Hepatic stellate cell (primary cell): ENCODE results near the gene STPG4.
"Not testable (repeated sequence)": the region's sequence is repeated elsewhere in the genome, so short reads cannot be mapped to it uniquely, and the experiment has no call there.

Experiments
- DNase-seq: peaks from one replicate; pipeline ENCODE4 v3.0.0; 2011; ENCODE audit warnings: low spot score

The STPG4 gene

GRCh38 chr2:47172922-47173695 lies 18.0 kb upstream of the STPG4 start:
- no peak for DNase-seq

DNA sequence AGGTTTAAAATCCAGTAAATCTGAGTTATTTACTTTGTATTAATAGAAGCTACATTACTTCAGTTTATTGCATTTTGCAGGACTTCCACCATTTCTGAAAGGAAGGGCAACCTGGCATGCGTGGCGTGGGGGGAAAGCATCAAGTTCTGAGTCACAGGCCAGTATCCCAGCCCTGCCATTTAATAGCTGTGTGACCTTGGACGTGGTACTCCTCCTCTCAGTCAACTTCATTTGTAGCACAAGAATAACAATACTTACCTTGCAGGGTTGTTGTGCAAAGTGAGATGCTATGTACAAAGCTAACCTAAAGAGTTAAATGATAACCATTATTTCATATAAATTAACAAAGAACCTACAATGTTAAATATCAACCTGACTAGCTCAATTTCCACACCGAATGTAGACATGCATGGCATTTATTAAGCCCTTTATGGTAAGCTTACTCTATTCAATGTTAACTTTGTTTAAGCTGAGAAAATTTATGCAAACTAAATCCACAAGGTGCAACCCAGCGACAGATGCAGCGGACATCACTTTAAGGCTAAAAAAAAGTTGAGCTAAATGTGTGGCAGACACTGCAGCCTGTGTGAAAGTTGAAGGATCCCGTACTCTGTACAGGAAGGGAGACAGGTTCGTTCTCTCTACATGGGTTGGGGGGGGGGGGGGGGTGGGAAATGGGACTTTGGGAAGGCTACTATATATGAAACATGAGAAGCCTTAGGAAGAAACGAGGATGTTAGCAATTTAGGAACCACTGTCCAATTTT lies 17.2 kb upstream of the STPG4 start:
- DNase-seq = no peak

DNA sequence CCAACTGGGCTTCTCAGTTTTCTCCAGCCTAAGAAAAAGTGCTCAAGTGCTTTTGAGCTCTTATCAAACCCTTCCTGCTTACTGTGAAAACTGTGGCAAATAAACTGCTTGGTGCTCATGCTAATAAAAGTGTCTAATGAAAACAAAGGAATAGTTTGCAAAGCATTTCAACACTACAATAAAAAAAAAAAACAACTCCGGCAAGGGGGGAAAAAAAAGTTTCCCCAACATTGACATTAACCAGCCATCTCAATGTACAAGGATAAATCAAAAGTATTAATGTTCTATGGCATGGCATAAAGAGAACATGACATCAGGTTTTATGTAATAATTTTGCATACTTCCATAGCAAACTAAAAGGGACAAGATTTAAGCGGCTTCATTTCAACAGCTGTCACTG lies 14.7 kb upstream of the STPG4 start:
- DNase-seq = no peak

DNA sequence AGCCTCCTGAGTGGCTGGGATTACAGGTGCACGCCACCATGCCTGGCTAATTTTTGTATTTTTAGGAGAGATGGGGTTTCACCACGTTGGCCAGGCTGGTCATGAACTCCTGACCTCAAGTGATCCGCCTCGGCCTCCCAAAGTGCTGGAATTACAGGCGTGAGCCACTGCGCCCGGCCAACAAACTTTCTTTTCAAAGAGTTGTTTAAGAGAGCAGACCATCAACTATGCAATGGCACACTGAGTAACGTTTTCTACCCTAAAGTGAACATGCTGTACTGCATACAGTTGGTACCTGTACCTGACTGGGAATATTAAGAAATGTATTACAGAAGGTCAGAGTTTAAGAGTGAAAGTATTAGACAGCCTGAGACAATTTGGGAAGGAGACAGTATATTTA lies 13.8 kb upstream of the STPG4 start:
- DNase-seq = not testable (repeated sequence)

DNA sequence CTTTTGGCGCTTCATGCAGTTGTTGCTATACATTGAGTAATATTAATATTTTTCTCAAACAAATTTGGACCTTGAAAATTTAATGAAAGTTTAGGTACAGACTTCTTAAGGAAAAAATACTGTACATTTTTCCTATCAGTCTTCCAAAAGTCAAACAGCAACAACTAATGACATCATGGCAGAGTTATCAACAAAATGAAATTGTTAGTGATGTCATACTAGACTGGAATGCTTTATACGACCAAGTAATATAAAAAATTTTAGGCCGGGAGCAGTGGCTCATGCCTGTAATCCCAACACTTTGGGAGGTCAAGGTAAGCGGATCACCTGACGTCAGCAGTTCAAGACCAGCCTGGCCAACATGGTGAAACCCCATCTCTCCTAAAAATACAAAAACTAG lies 12.0 kb upstream of the STPG4 start:
- DNase-seq = no peak

- DNase-seq = no peak
Measured at GRCh38 chr2:47165001-47165555, 10.0 kb upstream of the STPG4 start.

- no peak for DNase-seq
Measured at GRCh38 chr2:47162780-47163179, 7.7 kb upstream of the STPG4 start.

DNA sequence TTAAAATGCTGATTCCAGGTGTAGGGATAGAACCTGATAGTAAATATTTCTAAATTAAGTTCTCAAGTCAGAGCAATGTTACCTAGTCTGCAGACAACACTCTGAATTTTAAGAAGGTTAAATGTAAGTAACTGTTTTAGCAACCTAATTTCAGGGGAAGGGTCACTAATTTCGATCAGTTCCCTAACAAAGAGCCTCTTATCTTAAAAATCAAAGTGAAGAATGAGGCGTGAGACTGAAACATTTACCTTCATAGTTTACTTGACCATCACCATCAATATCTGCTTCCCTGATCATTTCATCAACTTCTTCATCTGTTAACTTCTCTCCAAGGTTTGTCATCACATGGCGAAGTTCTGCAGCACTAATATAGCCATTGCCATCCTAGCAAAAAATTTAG lies 6.4 kb upstream of the STPG4 start:
- no peak for DNase-seq

DNA sequence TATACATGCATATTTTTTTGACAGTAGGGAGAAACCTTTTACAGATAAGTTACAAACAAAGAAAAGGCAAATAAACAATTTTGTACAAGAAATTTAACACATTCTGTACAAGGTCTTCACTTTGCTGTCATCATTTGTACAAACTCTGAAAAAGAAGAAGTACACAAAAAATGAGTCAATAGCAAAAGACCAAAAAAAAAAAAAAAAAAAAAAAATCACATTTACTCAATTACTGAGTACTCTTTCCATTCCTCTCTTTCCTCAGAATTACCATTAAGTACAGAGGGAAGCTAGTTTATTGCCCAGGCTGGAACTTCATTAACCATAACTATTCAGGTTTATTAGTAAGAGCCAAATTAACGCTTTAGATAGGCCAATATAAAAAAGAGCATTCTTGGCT lies 5.6 kb upstream of the STPG4 start:
- DNase-seq = no peak

- no peak for DNase-seq
Measured at GRCh38 chr2:47160211-47160610, 5.1 kb upstream of the STPG4 start.

DNA sequence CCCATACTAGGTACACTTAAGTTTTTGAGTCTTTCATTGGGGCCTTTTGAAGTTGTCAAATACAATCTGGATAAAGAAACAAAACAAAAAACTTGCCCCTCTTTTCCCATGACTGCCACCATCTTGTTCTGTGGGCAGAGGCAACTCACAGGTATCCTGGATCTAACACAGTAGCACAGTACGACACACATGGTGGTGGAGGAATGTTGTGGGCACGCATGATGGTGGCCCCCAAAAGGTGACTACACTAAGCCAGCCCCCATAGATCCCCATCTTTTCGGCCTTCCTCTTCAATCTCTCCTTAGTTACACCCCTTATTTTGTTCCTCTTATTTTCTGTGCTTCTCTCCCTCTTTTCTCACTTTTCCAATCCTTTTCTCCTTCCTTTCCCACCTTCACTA lies 4.5 kb upstream of the STPG4 start:
- no peak for DNase-seq

- no peak for DNase-seq
Measured at GRCh38 chr2:47158576-47158975, 3.5 kb upstream of the STPG4 start.

DNA sequence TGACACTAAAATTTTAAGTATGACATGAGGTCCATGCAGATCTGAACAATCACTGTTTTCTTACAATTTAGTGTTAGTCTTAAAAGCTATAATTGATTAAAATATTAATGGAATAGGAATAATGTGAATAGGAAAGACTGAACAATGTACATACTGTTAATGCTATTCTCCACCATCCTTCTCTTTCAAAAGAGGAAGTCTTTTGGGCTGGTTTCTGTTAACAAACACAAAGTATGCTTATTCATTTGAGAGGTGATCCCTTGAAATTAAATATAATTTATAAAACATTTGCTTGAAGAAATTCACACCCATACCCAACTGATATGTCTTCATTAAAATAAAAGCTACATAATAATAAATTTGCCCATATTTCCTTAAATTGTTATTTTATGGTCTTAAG lies 2.3 kb downstream of the STPG4 start:
- DNase-seq = no peak

DNA sequence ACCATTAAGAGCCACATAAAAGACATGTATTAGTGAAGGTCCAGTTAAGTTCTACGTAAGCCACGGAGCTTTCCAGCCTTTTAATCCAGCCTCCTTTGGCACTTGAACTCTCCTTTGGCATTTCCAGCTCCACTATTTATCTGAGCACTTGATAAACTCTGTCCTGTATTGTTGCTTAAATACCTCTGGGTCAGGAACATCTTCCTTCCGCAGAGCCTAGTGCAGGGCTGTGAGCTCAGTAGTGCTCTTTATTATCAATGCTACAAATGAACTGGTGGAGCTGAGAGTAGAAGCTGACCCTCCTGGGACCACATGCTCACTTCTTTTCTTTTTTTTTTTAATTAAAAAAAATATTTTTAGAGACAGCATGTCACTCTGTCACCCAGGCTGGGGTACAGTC lies 4.9 kb downstream of the STPG4 start:
- no peak for DNase-seq

- no peak for DNase-seq
Measured at GRCh38 chr2:47147021-47147420, 8.1 kb downstream of the STPG4 start.

- no peak for DNase-seq
Measured at GRCh38 chr2:47145466-47145865, 9.6 kb downstream of the STPG4 start.

DNA sequence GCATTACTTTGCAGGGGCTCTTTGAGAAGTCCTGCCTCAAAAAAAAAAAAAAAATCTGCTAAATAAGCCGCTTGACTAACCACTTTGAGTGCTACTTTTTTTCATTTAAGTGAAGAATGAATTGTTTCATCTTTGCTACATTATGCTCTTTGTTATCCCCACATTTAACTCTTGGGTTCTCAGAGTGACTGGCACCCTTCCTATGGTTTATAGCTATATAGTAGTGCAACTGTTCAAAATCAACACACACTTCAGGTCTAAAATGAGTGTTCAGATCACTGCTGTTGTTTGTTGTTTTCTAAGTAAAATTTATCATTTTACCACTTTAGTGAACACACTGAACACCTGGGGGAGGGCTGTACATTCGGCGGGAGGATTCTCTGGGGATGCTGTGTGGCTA lies 13.6 kb downstream of the STPG4 start:
- no peak for DNase-seq

DNA sequence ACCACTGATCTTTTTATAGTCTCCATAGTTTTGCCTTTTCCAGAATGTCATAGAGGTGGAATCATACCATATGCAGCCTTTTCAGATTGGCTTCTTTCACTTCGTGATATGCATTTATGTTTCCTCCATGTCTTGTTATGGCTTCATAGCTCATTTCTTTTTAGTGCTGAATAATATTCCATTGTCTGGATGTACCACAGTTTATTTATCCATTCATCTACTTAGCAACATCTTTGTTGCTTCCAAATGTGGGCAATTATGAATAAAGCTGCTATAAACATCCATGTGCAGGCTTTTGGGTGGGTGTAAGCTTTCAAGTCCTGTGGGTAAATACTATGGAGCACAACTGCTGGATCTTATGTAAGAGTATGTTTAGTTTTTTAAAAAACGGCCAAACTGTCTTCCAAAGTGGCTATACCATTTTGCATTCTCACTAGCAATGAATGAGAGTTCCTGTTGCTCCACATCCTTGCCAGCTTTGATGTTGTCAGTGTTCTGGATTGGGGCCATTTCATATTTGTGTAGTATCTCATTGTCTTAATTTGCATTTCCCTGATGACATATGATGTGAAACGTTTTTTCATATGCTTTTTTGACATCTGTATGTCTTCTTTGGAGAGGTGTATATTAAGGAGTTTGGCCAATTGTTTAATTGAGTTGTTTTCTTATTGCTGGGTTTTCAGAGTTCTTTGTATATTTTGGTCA lies 20.6 kb downstream of the STPG4 start:
- DNase-seq = no peak

DNA sequence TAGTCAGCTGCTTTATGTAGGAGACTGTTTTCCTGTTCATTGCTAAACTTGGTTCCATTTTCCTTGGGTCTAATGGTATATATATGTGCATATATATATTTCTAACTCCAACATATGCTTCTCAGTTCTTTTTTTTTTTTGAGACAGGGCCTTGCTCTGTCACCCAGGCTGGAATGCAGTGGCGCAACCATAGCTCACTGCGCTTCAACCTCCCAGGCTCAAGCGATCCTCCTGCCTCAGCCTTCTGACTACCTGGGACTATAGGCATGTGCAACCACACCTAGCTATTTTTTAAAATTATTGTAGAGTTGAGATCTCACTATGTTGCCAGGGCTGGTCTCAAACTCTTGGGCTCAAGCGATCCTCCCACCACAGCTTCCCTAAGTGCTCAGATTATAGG lies 22.1 kb downstream of the STPG4 start:
- no peak for DNase-seq

DNA sequence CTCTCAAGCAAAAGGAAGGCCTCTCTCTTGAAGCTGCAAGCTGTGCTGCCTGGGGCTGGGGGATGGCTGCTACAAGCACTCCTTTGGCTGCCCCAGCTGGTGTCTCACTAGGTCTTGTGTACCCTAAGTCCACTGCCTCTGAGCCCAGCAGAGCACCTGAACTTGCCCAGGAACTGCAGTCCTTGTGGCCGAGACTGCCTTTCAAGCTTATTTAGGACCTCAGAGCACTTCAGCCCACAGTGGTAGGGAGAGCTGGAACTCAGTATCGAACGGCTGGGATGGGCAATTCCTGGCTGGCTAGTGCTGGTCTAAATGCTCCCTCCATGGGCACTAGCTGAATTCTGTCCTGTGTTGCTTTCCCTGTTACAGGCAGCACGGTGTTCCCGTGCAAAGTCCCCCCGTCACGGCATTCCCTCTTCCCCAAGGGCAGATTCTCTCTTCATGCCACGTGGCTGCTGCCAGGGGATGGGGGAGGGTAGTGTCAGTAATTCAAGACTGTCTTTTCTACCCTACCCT lies 25.9 kb downstream of the STPG4 start:
- DNase-seq = no peak

DNA sequence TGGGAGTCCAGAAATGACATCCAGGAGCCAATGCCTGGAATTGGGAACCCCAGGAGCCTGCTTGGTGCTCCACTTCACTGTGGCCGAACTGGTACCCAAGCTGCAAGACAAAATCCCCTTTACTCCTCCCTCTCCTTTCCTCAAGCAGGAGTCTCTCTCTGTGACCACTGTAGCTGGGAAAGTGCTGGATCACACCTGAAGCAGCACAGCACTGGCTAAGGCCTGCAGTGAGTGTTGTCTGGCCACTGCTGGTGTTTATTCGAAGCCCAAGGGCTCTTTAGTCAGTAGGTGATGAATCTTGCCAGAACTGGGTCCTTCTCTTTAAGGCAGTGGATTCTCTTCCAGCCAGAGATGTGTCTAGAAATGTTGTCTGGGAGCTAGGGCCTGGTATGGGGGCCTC lies 26.4 kb downstream of the STPG4 start:
- DNase-seq = no peak

DNA sequence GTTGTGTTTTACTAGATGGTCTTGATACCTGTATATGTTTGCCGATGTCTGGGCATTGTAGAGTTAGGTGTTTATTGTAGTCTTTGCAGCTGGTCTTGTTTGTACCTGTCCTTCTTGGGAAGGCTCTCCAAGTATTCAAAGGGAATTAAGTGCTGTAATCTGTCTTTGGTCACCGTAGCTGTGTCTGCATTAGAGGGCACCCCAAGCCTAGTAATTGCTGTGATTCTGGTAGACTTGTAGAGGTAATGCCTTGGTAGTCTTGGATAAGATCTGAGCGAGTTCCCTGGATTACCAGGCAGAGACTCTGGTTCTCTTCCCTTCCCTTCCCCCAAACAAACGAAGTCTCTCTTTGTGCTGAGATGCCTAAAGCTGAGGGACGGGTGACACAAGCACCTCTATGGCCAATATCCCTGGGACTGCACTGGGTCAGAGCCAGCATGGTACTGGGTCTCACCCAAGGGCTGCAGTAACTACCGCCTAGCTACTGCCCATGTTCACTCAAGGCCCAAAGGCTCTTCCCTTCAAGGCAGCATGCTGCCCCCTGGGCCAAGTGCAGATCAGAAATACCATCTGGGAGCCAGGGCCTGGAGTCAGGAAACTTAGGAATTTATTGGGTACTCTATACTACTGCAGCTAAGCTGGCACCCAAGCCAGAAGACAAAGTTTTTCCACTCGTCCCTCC lies 27.1 kb downstream of the STPG4 start:
- DNase-seq = no peak
